Activated CD4-positive, alpha-beta T cell treated with anti-CD3 and anti-CD28 coated beads, Interleukin-2, amount 50 U/mL, for 4 hours (primary cell): ENCODE measurements around the gene CFAP97D2.
"Not testable (repeated sequence)": the region's sequence is repeated elsewhere in the genome, so short reads cannot be mapped to it uniquely, and the experiment has no call there.

Experiments used
- DNase-seq, 2 experiments: peaks; one replicate each; pipeline ENCODE4 v3.0.0-alpha.2; 2020

CFAP97D2 gene

GRCh38 chr13:114158869-114159666 is 20.0 kb upstream of the CFAP97D2 start:
- DNase-seq = not testable (repeated sequence)

DNA sequence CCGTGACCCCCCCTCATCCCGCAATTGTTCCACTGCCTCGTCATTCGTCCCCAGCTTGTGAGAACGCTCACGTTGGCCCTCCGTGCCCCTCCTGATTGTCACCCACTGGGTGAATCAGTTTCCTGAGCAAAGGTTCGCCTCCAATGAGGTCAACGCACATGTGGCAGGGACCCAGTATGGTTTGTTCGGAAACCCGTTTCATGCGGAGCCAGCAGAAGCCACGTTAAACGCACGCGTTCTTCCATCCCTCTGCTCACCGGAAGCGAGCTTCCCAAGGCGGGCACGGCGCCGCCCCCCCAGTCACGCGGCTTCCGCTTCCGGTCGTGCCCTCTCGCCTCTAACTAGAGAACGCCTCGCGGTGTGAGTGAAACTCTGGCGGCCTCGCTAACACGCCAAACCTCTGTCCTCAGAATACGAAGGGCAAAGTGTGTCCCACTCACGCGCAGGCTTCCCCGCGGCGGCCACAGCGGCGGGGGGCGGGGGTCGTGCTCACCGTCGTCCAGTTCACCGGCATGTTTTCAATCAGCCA is 18.0 kb upstream of the CFAP97D2 start:
- DNase-seq = no peak

DNA sequence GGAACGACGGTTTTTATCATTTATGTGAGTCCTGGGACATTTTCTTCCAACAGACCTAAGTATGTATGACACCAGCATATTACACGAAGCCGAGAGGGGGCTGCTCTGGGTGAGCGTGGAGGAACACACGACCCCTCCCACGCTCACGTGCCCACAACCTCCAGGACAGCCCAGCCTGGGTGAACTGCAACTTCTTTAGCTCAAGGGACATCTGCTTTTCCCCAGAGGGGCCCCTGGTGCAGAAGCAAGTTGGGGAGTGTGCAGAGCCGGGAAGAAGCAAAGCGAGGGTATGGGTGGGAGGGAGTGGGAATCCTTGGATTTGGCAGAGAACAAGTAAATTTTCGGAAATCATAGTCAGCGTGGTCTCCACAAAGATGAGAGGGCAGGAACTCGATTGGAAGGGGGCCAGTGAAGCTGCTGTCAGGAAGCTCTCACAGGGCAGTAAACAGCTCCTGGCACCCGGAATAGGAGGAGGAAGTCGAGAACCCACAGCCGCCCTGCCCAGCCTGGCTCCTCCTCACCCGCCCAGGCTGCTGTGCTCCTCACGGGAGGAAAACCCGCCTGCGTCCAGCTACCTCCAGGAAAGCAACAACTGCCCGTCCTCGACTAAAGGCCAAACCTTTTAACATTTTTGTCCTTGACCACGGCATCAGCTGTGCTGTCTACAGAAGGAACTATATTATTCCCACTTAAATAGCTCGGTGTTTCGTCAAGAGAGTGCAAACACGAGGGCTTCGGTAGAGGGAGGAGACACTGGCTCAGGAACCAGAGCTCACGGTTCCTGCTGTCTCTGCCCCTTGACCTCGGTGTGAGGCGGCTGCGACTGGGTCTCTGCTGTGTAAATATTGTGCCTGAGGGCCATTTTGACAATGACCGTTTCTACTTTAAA is 17.2 kb upstream of the CFAP97D2 start:
- no peak for DNase-seq

DNA sequence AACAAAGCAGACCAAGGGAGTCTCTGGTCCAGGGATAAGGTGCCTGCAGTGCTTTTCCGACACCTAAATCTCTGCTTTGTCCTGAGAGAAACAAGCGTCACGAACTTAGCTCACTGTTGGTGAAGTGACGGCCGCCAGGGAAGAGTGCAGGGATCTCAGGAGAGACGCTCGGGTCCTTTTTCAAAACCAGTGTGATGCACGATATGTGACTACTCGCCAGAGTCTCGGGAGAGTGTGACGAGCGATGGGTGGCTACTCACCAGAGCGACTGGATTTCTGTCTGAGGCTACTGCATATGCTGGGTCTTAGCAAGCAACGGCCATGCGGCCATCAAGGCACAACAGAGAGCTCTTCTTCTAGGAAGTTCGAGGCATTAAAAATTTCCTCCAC is 16.5 kb upstream of the CFAP97D2 start:
- no peak for DNase-seq

GRCh38 chr13:114164053-114164452 is 15.0 kb upstream of the CFAP97D2 start:
- no peak for DNase-seq

GRCh38 chr13:114164681-114165429 is 14.2 kb upstream of the CFAP97D2 start:
- DNase-seq = no peak

DNA sequence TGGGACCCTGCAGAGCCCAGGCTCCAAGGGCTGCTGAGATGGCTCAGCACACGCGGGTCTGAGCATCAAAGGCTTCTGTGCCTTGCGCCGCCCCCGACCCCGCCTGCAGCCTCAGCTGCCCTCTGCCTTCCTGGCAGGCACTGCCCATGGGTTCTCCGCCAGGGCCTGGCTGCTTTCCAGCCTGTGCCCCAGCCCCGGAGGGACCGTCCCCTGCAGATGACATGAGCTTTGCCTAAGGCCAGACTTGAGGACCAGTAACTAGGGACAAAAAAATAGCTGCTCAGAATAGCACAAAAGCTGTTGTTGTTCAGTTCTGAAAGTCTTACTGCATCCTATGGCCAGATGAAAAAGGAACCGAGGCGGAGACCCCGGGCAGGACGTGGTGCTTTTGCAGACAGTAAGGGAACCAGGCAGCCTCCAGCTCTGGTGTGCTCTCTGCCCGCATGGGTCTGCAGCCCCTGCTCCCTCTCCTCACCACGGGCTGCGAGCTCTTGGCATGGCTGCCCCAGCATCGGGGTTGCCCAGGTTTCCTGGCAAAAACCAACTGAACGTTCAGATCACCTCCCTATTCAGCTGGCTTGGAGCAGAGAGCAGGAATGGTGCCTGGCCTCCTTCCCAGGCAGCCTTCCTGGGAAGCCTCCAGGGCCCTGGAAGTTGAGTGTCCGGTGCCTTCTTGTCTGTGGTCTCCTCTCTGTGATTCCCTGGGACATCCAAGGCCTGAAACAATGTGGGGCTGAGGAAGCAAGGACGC is 12.5 kb upstream of the CFAP97D2 start:
- no peak for DNase-seq

DNA sequence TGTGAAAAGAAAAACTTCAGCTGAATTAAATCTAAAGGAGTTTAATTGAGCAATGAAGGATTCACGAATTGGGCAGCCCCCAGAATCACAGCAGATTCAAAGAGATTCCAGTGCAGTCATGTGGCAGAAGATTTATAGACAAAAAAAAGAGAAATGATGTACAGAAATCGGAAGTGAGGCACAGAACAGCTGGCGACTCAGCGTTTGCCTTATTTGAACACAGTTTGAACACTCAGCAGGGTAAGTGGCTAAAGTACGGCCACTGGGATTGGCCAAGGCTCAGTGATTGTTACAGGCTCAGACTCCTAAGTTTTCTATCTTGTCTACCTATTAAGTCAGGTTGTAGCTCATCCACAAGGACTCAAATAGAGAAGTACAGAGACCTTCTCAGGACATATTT is 11.6 kb upstream of the CFAP97D2 start:
- no peak for DNase-seq

- no peak for DNase-seq
These were observed 11.2 kb upstream of the CFAP97D2 start for GRCh38 chr13:114167885-114168284.

- DNase-seq = no peak
These were observed 5.8 kb upstream of the CFAP97D2 start for GRCh38 chr13:114173272-114173671.

GRCh38 chr13:114173745-114174144 is 5.3 kb upstream of the CFAP97D2 start:
- DNase-seq = no peak

DNA sequence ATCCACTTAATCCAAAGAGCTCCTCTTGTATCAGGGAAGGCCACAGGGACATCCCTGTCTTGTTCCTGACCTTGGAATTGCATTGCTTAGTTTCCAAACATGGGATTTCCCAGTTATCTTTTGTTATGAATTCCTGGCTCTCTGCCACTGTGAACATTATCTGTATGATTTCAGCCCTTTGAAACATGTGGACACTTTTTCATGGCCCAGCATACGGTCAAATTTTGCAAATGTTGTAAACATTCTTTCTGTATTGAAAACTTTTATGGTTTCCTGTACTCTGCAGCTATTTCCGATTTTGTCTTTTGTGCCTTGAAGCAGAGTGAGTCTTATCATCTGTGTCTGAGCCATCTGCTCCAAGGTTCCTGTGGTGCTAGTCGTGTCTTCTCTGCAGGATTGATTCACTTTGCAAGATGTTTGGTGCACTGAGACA is 4.5 kb upstream of the CFAP97D2 start:
- DNase-seq = no peak

- DNase-seq = peak; percentile 12 to 32
These were observed 2.6 kb upstream of the CFAP97D2 start for GRCh38 chr13:114176359-114176902.

DNA sequence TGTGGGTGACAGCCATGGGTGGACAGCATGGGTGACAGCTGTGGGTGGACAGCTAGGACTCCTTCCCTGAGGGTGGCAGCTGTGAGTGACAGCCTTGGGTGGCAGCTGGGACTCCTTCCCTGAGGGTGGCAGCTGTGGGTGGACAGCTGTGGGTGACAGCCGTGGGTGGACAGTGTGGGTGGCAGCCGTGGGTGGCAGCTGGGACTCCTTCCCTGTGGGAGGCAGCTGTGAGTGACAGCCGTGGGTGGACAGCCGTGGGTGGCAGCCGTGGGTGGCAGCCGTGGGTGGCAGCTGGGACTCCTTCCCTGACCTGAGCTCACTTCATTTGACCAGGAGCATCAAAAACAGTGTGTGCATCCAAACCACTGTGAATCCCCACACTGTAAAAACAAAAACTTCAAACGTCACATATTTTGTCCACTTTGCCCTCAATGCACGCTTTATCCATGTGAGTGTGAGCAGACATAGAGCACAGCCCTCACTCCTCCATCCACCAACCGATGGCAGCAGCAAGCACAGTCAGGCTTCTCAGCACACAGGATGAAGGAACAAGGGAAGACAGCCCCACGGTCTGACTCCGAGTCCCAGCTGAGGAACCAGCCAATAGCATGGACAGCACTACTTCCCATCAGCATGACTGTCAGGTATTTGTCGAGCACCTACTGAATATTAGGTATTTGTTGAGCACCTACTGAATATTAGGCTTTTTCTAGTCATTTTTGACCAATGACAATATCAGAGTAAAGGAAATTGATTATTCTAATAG is 1.6 kb upstream of the CFAP97D2 start:
- peak; percentile 20 to 32 for DNase-seq

DNA sequence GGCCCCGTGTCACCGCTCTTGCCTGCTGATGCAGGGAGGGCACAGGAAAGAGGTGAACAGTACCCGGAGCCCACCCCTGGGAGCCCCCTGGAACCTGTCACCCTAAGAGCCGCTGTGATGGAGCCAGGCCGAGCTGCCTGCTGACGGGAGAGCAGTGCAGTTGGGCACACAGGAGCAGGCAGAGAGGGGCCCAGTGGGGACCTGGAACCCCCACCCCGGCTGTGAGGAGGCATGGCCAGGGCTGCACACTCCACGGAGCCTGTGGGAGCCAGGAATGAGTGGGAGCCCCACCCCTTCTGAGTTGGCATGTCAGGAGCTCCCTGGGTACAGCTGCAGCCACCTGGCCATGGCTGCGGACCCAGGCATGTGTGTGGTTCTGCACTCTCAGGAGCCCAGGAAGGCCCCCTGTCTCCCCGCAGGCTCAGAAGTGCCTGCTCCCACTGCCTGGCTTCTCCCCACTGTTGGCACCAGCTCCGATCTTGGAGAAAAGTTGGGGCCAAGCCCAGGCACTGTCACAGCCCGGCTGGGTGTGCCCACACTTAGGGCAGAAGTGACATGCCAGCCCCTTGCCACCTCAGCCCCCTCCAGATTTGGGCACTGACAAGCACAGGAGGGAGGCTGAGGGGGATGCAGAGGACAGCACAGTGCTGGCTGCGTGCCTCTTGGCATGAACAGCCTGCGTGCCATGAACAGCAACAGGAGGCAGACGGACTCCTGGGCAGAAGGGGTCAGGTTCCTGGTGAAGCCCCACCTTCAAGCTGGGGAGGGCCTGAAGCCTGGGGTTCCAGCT is 6.3 kb downstream of the CFAP97D2 start:
- DNase-seq = no peak

- DNase-seq = peak; percentile 6 to 12
These were observed 15.8 kb downstream of the CFAP97D2 start for GRCh38 chr13:114194853-114195252.

GRCh38 chr13:114196629-114197028 is 17.6 kb downstream of the CFAP97D2 start:
- no peak for DNase-seq

DNA sequence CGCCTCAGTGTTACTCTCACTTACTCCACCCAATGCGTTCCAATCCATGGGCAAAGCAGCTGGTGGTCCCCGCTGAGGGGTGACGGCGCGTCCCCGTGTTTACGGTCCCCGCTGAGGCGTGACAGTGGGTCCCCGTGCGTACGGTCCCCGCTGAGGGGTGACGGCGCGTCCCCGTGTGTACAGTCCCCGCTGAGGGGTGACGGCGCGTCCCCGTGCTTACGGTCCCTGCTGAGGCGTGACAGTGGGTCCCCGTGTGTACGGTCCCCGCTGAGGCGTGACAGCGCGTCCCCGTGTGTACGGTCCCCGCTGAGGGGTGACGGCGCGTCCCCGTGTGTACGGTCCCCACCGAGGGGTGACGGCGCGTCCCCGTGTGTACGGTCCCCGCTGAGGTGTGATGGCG is 19.5 kb downstream of the CFAP97D2 start:
- no peak for DNase-seq

GRCh38 chr13:114199526-114199925 is 20.5 kb downstream of the CFAP97D2 start:
- DNase-seq = not testable (repeated sequence)

GRCh38 chr13:114199954-114200353 is 20.9 kb downstream of the CFAP97D2 start:
- no peak for DNase-seq
